HG02884 (cell line): Measurements from ENCODE around the gene KCNK3.

ENCODE experiments used
- ATAC-seq: cut with Tn5 transposase; IDR thresholded peaks from one replicate; pipeline ENCODE4 v1.9.1; 2021; ENCODE audit warnings: mild to moderate bottlenecking, moderate library complexity; ENCODE audit not compliant: unreplicated experiment

The KCNK3 gene

DNA sequence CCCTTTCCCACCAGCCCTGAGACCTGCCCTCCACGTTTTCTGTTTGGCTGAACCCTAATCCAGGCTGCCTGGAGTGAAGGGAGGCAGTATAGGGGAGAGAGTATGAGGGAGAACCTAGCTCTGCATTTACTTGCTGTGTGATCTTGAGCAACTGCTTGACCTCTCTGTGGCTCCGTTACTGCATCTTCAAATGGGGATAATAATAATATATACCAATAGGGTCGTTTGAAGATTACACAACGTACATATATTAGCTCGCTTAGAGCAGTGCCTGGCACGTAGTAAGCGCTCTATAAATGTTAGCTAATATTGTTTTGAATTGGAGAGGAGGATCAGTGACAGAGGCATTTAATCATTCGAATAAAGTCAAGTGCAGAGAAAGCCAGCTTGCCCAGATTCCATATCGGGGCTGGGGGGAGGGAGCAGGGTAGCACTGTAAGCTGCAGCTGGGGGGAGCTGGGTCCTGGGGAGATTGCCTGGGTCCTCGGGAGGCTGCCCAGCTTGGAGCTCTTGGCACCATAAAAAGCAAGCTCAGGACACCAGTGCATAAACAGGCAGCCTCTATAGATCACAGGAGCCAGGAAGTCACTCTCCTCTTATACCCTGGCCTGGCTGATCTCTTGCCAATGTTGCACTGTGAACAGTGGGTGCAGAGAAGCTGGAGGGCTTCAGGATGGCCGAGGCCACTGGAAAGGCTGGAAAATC, 19.1 kb downstream of the KCNK3 start:
- no peak for ATAC-seq

DNA sequence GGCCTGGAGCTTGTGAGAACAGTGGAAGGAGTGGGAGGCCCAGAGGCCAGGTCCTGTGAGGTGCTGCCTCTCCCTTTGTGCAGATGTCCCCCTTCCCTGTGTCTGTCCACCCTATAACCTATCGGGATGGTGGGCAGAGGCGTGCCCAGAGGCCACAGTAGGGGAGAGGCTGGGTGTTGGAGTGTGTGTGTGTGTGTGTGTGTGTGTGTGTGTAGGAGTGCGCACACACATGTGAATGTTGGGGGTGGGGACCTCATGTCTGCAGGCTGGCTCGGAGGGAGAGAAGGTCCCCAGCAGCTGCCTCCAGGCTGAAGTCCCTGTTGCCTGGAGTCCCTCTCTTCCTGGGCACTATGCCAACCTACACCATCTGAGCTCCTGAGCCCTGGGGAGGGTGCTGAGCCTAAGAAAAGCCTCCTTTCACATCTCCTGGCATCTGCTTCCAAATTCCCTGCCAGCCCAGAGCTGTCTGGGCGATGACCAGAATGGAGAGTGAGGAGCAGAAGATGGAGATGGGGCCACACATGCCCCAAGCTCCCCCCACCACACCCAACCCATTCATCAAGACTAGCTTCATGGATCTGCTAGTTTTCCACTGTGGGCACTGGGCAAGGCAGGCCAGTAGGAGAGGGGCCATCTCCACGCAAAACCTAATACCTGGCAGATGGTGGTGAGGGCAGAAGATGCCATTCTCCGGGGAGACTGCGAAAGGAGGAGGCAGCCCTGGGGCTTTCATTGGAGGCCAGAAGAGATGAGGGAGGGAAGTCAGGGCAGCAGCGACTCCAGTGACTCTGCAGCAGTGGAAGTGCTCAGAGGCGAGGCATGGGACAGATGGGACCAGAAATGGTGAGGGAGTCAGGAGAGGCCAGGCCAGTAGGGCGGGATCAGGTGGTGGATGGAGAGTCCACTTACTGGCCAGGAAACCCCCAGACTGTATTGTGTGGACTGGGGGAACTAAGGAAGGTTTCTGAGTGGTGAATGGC, 20.3 kb downstream of the KCNK3 start:
- ATAC-seq: no peak

DNA sequence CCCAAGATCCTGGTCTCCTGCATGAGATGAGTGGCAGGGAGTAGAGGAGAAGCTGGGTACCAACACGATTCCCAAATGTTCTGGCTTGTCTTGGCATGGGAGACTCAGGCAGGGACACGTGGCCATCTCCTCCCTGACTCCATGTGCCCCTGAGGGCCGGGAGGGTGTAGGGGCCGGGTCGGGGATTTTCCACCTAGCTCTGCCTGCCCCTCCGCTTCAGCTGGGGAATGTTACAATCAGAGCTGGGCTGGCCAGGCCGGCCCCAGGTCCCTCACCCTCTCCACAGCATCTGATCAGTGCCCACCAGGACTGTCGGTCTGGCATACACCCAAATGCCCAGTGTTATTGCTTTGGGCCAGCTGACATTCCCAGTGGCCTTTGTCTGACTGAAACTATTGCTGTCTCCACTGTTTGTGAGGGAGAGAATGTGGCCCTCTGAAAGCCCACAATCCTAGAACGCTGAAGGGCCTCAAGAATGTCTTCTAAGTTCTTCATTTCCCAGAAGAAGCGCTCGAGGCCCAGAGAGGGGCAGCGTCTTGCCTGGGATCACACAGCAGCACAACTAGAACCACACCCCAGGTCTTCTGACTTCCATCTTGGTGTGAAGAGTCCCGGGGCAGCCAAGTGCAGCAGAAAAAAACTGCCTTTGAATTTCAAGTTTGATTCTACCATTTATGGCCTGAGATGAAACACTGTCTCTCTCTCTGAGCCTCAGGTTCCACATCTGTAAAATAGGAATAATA, 23.2 kb downstream of the KCNK3 start:
- no peak for ATAC-seq

DNA sequence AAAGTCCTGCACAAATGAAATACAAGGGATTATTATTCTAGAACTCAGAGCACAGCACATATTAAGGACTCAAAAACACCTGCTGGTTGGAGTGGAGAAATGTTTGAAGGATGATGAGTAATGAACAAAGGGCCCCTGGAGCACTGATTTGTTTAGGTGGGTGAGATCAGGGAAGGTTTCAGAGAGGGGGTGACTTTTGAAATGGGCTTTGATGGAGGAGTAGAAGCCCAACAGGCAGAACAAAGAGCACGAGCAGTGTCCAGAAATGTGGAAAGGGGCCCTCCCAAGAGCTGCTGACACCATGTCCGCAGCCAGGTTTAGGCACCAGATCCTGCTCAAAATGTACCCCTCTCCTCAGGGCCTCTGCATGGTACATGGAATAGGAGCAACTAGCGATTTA, 23.8 kb downstream of the KCNK3 start:
- ATAC-seq: no peak

DNA sequence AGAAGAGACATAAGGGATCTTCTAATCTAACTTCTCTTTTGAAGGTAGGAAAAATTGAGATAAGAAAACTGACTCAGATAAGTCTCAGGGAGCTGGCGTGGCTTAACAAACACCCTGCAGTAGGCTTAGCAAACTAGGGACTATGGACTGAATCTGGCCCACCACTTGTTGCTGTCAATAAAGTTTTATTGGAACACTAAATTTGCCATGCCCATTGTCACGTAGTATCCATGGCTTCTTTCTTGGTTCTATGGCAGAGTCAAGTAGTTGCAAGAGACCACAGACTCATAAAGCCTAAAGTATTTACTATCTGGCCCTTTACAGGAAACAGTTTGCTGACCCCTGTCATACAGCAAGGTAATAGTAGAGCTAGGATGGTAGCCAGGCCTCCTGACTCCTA, 24.2 kb downstream of the KCNK3 start:
- no peak for ATAC-seq

DNA sequence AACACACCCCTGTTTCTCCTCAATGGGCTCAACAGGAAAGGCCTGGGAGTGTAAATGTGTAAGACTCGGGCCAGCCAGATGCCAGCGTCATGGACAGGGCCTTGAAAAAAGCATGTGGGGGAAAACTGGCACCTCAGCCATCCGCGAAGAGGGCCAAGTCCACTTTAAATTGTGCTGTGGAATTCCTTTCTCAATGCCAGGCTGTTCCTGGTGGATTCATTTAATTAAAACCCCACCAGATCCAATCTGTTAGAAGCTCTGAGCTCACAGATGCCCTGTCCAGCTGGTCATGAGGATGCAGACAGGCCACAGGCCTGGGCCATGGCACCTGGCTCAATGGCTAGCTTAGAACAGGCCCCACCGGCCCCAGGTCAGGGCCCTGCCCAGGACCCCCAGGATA, 24.8 kb downstream of the KCNK3 start:
- no peak for ATAC-seq

DNA sequence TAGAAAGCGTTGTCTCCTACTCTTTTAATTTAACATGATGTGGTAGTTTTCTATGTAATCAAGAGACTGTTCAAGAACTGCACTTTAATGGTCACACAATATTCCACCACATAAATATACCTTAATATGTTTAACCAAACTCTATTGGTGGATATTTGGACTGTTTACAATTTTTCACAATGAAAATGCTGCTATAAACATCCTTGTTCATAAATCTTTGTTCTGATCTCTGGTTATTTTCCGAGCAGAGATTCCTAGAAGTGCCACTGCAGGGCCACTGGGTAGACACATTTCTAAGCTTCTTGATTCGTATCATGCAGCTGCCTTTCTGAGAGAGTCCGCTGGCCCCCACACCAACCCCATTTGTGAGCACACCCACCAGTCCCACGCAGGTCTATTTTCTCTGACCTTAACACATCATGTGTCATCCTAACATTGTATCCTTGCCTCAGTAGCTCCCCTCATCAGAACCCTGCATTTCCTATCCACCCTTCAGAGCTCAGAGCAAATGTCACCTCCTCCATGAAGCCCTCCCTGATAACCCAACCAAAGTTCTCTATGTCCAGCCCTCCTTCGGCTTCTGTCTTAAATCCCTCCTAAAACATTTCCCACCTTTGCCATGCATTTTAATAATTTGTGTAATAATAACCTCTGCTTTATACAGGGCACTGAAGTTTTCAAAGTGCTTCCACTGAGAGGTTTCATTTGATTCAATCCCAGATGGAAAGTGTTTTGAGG, 26.6 kb downstream of the KCNK3 start:
- no peak for ATAC-seq

DNA sequence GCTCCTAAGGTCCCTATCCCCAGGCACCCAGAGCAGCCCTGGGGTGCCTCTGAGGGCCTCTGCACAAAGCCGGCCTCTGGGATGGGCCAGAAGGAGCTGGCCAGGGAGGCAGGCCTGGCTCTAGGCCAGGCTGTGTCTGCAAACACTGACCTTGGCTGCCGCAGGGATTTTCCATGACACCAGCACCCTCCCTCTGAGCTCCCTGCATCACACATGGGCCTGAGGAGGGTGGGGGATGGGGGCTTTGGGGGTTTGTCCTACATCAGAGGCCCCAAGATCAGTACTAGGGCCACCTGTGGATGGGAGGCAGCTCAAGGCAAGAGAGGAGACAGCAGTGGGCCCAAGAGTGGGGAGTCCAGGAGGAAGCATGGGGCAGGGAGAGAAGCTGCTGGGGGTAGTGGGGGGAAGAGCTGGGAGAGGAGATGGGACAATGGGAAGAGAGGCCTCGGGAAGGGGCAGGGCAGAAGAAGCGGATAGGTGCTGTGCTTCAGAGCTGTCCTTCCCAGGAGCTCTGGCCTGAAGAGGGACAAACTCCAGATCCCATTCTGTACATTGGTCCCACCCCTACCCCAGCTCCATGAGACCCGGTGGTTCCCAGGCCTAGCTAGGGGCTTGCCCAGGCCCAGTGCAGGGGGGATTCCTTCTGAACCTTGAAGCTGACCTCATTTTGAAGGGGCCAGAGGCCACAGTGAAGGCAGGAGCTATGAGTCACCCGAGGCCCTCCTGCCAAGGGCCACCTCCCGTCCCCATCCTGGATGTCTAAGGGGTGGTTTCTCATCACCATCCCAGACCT, 28.0 kb downstream of the KCNK3 start:
- no peak for ATAC-seq

DNA sequence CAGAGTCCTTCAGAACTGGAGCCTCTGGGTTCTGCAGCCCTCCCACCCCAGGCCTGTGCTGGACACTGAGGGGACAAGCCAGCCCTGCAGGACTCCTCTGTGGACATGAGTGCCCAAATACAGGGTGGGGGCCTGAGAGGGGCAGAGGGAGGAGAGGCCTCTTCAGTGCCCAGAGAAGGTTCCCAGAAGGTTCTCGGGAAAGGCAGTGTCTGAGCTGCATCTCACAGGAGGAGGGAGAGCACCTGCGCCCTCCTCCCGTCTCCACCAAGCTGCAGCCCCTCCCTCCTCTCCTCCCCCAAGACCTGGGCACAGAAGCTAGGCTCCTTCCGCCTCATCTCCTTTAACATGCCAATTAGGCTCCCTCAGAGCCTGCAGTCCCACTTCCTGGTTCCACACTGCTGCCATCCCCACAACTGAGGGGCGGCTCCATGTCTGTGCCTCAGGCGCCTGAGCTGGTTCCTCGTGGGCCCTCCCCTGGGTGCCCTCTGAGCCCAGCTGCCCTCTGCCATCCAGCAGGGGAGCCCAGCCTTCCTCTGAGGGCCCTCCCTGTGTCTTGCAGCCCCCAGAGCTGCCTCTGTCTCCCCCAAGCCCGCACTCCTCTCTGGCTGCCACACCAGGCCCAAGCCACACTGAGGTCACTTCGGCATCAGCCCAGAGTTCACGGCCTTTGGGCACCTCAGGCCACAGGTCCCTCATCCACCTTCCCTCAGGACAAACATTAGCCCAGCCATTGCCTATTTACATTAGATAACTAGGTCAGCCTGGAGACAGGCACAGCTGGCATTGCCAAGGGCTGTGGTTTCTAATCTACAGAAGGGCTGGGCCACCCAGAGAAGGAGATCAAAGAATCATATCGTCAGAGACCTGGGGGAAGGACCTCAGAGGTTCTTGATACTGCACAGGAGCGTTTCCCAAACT, 28.9 kb downstream of the KCNK3 start:
- ATAC-seq: no peak

DNA sequence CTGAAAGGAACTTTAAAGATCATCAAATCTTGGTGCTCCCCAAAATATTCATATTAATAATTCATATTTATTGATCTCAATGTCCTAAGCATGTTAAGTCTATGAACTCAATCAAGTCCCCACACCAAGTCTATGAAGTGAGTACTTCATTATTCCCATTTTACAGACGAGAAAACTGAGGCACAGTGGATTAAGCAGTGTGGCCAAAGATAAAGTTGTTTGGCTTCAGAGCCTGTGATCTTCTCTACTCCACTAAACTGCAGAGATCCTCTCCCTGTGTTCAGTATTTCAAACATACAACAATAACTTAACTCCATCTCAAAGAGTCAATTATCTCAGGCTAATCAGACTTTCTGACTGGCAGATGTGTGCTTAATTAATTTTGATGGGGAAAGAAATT, 29.8 kb downstream of the KCNK3 start:
- ATAC-seq: no peak

DNA sequence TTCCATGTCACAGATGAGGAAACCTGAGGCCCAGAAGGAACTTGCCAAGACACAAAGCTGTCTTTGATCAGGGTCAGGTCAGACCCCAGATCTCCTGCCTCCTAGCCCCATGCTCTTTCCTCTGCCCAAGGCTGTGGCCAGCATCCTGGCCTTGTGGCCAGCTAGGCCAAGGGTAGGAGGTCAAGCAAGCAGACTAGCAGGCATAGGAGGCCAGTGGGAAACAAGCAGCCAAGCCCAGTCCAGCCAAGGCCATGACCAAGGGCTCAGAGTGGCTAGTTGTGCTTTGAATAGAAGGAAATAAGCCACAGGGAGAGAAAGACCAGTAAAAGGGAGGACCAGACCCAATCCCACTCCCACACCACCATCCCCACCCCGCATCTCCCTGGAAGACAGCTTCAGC, 30.4 kb downstream of the KCNK3 start:
- no peak for ATAC-seq

DNA sequence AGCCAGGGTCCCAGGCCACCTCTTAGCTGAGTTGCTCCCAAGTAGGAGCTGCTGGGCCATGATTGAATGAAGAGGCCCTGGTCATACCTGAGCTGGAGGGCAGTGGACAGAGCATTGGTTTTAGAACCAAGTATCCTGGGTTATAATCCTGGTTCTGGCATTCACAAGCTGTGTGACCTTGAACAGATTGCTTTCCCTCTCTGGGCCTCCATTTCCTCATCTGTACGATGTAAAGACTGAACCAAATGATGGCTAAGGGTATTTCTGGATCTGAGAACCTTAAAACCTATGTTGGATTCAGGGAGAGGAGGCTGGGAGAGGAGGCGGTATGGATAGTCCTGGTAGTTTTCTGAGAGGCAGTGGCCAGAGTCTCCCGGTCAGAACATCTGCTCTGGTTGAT, 31.0 kb downstream of the KCNK3 start:
- ATAC-seq: no peak

DNA sequence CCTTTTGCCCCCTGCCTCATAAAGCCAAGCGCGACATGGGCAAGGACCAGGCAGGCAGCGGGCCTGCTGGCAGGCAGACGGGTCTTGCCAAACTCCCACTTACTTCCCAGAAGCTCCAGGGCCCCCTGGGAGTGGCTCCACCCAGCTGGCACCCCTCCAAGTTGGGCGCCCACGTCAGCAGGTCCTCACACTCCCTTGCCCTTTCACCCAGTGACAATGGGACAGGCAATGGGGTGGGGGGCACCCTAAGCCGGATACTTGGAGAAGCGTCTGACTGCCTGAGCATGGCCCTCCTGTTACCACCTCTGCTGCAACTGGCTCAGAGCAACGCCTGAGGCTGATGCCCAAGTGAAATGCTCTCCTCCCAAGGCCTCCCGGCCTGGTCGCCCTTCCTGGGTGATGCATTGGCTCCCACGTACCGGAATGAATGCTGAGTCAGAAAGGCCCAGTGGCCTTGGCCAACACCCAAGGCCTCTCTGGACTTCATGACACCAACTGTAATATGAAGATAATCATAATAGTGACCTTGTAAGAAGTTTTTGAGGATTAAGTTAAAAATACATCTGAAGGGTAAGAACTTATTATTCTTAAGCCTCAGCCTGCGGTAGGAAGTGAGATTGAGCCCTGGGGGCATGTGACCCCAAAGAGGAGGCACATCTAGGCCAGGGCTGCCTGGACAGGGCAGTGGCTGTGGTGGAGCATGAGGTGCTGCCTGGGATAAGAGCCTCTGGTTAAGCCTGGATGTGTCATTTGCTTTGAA, 31.6 kb downstream of the KCNK3 start:
- no peak for ATAC-seq

DNA sequence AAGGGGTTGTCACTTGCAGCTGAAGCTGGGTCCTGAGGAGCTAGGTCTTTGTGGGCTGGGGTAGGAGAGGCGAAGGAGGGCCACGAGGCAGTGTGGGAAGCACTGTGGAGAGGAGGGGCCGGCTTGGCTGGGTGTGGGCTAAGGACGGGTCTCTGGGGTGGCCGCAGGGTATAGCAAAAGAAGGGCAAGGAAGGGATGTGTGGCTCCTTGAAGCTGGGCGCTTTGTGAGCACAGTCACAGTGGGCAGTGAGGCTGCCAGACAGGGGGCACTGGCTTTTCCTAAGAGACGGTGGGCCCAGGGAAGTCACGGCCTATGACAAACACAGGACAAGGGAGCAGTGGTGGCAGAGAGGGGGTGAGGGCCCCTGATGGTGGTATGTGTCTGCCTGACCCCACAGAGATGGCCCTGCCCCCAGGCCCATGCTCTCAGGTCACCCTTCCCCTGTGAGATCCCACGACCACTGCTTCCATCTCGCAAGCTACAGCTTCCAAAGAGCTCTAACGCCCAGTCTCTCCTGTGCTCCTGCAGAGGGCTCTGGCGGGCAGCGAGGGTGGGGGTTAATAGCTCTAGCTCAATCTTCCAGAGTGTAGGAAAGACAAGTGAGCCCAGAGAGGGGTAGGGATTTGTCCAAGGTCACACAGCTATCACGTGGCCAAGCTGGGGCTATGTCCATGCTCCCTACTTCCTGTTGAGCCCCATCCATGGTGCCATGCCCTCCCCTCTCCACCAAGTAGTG, 32.4 kb downstream of the KCNK3 start:
- no peak for ATAC-seq

DNA sequence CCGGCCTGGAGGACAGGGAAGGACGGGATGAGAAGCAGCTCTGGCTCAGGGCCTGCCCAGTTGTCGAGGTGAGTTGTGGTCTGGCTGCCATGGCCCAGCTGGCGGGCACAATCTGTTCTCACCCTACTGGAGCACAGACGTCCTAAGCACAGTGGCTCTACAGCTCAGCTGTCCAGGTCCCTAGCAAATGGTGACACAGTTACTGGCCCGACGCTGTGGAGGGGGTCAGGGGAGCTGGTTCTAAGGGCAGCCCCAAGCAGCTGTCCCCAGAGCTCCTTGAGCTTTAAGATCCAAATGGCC, 32.9 kb downstream of the KCNK3 start:
- ATAC-seq: no peak

DNA sequence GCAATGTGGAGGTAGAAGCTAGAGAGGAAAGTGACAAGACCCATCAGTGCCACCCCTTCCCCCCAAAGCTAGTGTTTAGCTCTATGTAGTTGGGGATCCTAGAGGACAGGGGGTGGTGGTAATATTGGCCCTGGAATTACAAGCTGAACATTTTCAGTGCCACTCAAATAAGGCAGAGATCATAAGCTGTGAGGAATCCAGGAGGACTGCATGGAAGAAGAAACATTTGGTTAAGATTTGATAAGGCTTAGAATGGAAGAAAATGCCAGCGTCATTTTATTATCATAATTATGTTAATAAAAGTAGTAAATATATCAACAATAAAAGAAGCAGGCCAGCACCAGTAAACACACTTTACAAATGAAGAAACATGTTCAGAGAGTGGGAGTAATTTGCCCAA, 33.7 kb downstream of the KCNK3 start:
- no peak for ATAC-seq

DNA sequence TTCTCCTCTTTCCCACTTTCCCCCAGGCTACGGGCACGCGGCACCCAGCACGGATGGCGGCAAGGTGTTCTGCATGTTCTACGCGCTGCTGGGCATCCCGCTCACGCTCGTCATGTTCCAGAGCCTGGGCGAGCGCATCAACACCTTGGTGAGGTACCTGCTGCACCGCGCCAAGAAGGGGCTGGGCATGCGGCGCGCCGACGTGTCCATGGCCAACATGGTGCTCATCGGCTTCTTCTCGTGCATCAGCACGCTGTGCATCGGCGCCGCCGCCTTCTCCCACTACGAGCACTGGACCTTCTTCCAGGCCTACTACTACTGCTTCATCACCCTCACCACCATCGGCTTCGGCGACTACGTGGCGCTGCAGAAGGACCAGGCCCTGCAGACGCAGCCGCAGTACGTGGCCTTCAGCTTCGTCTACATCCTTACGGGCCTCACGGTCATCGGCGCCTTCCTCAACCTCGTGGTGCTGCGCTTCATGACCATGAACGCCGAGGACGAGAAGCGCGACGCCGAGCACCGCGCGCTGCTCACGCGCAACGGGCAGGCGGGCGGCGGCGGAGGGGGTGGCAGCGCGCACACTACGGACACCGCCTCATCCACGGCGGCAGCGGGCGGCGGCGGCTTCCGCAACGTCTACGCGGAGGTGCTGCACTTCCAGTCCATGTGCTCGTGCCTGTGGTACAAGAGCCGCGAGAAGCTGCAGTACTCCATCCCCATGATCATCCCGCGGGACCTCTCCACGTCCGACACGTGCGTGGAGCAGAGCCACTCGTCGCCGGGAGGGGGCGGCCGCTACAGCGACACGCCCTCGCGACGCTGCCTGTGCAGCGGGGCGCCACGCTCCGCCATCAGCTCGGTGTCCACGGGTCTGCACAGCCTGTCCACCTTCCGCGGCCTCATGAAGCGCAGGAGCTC, 35.4 kb downstream of the KCNK3 start:
- ATAC-seq: no peak
